Measurements from ENCODE around the gene ABCA7.
A peak's percentile ranks its signal among the peaks of the same experiment; 100 is the strongest.

Gene ABCA7

GRCh38 chr19:1070931-1071791 lies 31.3 kb downstream of the ABCA7 start:
- no peak for DNase-seq (ENCODE audit: low read depth in 2 of 2)

DNA sequence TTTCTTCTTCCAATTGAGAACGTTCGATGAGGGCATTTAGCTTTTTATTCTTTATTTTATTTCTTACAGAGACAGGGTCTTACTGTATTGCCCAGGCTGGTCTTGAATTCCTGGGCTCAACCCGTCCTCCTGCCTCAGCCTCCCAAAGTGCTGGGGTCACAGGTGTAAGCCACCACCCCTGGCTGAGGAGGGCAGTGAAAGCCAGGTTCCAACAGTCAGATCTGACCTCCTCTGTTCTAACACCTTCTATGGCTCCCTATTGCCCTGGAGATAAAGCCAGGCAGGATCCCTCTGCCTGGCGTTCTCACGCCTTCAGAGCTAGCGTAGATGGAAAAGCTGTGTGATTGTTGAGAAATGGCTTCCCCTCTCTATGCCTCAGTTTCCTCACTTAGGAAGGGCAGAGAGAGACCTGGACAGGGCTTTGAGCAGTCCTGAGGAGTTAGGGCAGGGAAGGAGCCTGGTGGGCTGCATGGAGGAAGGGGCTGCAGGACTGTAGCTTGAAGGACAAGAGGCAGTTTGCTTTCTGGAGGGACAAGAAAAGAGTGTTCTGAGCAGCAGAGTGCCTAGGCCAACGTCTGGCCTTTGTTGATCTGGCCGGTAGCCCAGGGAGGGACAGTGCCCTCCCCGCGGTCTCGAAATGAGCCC lies 32.6 kb downstream of the ABCA7 start:
- no peak for DNase-seq (ENCODE audit: low read depth in 2 of 2)

DNA sequence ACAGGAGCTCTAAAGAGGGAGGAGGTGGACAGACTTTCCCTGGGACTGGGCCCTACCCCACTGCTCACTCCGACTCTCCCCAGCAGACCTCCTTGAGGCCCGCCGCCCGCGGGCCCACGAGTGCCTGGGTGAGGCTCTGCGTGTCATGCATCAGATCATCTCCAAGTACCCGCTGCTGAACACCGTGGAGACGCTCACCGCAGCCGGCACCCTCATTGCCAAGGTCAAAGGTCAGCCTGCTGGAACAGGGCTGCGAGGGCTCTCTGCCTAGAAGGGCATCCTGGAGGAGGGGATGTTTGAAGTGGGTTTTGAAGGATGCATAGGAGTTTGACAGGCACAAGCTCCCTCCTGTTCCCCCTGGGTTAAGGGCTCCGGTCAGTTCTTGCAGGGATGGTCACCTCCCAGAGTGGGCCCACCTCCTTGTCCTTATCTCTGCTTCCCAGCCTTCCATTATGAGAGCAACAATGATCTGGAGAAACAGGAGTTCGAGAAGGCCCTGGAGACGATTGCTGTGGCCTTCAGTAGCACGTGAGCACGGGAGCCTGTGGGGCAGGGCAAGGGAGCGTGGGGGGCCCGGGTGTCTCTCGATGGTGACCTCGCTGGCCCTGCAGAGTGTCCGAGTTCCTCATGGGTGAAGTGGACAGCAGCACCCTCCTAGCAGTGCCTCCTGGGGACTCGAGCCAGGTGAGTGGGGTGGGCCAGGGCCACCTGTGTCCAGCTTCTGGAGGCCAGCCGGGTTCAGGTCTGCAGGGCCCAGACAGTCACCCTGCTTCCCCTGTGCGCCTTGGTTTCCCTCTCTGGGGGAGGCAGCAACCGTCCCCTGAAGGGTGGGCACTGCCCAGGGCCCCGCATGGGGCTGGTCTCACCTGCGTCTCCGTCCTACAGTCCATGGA lies 33.4 kb downstream of the ABCA7 start:
- no peak for DNase-seq (ENCODE audit: low read depth in 2 of 2)

DNA sequence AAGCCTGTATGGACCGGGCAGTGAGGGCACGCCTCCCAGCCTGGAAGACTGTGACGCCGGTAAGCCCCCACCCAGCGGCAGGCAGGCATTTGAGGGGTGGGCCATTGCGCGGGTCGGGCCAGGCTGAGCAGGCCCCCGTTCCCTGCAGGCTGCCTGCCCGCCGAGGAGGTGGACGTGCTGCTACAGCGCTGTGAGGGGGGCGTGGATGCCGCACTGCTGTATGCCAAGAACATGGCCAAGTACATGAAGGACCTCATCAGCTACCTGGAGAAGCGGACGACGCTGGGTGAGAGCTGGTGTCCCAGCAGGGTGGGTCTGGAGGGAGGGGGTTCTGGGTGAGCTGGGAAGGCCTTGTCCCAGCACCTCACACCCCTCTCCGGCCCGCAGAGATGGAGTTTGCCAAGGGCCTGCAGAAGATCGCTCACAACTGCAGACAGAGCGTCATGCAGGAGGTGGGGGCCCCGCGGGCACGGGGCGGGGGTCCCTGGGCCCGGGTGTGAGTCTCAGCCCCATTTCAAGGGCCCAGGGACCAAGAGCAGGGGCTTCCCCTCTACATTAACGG lies 34.1 kb downstream of the ABCA7 start:
- DNase-seq (ENCODE audit: low read depth in 2 of 2): no peak

DNA sequence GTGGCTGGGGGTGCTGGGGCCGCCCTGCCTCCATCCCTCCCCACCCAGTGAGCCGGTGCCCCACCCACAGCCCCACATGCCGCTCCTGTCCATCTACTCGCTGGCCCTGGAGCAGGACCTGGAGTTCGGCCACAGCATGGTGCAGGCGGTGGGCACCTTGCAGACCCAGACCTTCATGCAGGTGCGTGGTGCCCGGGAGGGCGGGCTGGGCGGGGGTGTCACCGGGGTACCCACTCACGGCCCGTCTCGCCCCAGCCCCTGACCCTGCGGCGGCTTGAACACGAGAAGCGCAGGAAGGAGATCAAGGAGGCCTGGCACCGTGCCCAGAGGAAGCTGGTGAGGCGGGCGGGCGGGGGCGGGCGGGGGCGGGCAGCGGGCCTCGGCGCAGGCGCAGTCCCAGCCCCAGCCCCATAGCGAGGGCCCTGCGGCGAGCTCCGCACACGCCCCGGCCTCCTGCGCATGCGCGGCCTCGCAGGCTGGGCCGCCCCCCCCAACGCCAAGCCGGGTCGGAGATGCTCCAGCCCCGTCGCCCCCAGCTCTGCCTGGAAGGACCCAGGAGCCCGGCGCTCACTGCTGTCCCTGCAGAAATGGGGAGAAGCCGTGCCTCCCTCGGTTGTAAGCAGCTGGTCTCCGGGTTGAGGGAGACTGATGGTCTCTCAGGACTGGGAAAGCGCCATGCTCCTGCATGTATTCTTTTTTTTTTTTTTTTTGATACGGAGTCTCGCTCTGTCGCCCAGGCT lies 34.8 kb downstream of the ABCA7 start:
- peak; percentile 78 to 85 for DNase-seq (ENCODE audit: low read depth in 2 of 2)

DNA sequence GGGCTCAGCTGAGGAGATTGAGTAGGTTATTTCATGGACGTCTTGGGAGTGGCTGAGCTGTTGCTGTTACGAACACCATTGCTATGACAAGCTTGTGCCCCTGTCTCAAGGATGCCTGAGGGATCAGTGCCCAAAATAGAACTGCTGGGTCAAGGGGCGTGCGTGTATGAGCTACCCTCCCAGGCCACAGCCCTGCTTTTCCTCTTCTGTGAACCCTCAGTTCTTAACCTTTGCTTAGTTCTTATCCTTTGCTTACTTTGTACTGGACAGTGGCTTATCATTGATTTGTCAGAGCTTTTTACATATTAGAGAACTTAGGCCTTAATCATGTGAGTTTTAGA lies 36.1 kb downstream of the ABCA7 start:
- no peak for DNase-seq (ENCODE audit: low read depth in 2 of 2)

- peak; percentile 83 to 90 for DNase-seq (ENCODE audit: low read depth in 2 of 2)
Measured at GRCh38 chr19:1076951-1077350, 37.0 kb downstream of the ABCA7 start.

DNA sequence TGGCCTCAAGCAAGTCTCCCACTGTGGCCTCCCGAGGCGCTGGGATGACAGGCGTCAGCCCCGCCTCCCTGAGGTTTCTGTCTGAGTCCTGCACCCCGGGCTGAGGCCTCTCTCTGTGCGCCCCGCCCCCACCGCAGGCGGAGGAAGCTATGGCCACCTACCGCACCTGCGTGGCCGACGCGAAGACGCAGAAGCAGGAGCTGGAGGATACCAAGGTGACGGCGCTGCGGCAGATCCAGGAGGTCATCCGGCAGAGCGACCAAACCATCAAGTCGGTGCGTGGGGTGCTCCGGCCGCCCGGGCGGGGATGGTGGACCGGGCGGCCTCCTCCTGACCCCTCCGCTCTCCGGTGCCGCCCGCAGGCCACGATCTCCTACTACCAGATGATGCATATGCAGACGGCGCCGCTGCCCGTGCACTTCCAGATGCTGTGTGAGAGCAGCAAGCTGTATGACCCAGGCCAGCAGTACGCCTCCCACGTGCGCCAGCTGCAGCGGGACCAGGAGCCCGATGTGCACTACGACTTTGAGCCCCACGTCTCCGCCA lies 39.7 kb downstream of the ABCA7 start:
- no peak for DNase-seq (ENCODE audit: low read depth in 2 of 2)

DNA sequence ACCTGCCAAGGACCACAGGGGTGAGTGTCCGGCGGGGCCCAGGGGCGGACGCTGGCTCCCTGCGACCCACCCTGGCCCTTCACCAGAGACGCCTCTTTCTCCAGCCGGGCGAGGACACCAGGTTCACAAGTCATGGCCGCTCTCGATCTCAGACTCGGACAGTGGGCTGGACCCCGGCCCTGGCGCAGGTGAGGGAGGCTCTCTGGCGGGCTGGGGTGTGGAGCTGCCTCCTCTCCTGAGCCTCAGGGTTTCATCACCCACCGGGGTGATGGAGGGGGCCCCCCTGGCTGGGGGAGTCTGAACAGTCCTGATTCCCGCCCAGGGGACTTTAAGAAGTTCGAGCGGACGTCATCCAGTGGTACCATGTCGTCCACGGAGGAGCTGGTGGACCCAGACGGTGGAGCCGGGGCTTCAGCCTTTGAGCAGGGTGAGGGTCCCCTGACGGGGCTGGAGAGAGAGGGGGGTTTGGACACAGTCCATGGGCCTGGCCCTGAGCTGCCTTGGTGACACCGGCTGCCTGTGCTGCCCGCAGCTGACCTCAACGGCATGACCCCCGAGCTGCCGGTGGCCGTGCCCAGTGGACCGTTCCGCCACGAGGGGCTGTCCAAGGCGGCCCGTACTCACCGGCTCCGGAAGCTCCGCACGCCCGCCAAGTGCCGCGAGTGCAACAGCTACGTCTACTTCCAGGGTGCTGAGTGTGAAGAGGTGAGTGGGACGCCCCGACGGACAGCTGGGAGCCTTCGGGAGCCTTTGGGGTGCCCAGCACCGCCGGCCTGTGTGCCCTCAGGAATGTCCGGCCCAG lies 40.7 kb downstream of the ABCA7 start:
- no peak for DNase-seq (ENCODE audit: low read depth in 2 of 2)

DNA sequence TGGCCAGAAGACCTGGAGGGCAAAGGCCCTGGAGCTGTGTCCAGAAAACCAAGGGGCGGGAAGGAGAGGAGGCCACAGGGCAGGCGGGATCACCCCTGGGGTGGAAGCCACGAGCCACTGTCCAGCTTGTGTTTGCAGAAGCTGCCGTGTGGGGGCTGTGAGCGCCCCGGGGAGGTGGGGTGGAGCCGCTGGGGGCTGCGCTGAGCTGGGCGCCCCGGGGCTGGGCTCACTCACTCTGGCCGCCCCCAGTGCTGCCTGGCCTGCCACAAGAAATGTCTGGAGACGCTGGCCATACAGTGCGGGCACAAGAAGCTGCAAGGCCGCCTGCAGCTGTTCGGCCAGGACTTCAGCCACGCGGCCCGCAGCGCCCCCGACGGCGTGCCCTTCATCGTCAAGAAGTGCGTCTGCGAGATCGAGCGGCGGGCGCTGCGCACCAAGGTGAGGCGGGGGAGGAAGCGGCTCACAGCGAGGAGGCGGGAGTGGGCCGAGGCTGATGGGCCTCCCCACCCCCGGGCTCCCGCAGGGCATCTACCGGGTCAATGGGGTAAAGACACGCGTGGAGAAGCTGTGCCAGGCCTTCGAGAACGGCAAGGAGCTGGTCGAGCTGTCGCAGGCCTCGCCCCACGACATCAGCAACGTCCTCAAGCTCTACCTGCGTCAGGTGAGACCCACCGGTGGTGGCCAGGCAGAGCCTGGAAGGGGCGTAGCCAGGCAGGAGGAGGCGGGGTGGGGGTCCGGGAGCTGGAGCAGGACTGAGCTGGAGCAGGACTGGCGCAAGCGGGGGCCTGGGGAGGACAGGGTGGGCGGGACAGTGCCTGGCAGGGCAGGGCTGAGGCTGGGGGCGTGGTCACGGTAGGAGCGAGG lies 41.6 kb downstream of the ABCA7 start:
- DNase-seq (ENCODE audit: low read depth in 2 of 2): no peak

DNA sequence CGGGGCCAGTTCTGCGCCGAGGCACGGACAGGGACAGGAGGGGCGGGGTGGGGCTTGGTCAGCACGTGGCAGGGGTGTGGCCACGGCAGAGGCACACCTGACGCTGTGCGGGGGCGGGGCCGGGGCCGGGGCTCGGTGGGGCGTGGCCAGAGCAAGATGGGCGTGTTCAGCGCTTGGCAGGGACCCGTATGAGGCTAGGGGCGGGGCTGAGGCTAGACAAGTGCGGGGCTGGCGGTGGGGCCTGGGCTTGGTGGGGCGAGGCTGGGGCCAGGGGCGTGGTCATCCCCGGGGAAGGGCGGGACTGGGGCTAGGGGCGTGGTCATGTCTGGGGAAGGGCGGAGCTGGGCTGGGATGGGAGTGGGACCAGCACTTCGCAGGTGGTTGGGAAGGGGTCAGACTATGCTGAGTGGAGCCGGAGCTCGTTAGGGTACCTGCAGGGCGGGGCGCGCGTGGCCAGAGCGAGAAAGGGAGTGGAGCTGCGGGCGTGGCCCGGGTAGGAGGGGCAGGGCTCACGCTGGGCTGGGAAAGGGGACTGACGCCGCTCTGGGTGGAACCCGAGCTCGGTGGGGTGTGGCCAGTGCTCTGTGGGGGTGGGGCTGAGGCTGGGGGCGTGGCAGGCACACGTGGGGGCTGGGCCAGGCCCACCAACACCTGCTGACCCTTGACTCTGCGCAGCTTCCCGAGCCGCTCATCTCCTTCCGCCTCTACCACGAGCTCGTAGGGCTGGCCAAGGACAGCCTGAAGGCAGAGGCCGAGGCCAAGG lies 42.4 kb downstream of the ABCA7 start:
- DNase-seq (ENCODE audit: low read depth in 2 of 2): no peak

GRCh38 chr19:1082928-1083816 lies 43.3 kb downstream of the ABCA7 start:
- no peak for DNase-seq (ENCODE audit: low read depth in 2 of 2)

DNA sequence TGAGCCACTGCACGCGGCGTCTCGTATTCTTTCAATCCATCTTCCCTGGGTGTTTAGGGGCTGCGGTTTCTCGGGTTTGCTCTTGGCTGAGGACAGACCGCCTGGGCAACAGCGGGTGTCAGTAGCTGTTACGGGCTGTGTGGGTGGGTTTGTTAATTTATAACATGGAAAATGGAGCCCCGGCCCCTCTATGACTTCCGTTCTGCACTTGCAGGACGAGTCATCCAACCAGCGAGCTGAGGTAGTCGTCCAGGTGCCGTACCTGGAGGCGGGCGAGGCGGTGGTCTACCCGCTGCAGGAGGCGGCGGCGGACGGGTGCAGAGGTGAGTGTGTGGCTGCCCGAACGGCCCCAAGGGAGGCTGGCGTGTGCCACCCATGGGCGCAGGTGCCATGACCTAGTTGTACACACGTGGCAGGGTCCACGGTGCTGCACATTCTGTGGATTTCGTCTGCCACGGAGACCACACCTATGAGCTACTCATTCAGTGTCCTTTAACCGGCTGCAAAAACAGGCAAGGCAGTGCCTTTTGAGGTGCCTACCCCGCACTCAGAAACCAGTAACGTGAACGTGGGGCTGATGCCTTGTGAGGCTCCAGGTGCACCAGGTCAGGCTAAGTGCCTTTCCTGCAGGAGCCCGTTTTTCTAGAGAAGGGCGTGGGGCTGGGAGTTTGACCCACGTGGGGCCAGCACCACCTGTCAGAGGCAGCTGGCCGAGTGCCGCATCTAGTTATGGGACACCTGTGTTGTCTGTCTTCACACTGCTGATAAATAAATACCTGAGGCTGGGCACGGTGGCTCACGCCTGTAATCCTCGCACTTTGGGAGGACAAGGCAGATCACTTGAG lies 44.3 kb downstream of the ABCA7 start:
- DNase-seq (ENCODE audit: low read depth in 2 of 2): no peak

DNA sequence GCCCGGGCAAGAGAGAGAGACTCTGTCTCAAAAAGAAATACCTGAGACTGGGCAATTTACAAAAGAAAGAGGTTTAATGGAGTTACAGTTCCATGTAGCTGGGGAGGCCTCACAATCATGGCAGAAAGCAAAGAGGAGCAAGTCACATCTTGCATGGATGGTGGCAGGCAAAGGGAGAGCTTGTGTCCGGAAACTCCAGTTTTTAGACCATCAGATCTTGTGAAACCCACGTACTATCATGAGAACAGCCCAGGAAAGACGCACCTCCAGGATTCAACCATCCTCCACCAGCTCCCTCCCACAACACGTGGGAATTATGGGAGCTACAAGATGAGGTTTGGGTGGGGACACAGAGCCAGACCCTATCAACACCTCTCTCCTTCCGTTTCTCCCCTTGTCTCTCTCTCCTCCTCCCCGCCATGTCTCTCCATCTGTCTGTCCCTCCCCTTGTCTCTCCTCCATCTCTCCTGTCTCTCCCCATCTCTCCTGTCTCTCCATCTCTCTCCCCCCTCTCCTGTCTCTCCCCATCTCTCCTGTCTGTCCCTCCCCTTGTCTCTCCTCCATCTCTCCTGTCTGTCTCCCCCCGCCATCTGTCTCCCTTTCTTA lies 45.2 kb downstream of the ABCA7 start:
- DNase-seq (ENCODE audit: low read depth in 2 of 2): no peak

- DNase-seq (ENCODE audit: low read depth in 2 of 2): no peak
Measured at GRCh38 chr19:1085676-1086442, 46.0 kb downstream of the ABCA7 start.
